Astrocyte of the spinal cord (primary cell): ENCODE results near the gene SEMA4B.
"Not testable (repeated sequence)": the region's sequence is repeated elsewhere in the genome, so short reads cannot be mapped to it uniquely, and the experiment has no call there.

ENCODE experiments used
- DNase-seq: peaks from one replicate; pipeline ENCODE4 v3.0.0; 2011; ENCODE audit warnings: low read depth, low spot score
- H3K4me3 ChIP-seq: 2 replicates; pipeline ENCODE4 v1.5.1; 2011; ENCODE audit warnings: low read depth, mild to moderate bottlenecking, low read length, moderate library complexity
- in situ Hi-C: cut with HindIII; loops from 2 replicates; pipeline ENCODE4 v1.10.0; 2017; ENCODE audit warnings: low sequenced_read_pairs
- TF ChIP-seq, protein P1 (sequence below): IDR thresholded peaks from 2 replicates; pipeline ENCODE4 v1.5.1; 2012; ENCODE audit warnings: low read depth, mild to moderate bottlenecking, low read length, inconsistent platforms

SEMA4B gene

DNA sequence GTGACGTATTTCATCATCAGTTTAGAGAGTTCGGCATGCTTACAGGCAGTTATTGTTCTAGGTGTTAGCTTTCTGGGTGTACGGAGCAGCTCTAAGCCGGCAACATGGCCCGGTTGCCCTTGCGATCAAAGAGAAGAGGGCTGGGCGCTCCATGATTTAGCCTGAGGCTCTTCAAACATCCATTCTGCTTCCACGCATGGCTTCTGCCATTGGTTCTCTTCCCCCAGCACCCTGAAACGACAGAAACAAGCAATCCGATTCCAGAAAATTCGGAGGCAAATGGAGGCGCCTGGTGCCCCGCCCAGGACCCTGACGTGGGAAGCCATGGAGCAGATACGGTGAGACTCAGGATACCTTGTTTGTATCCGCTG lies 64.9 kb downstream of the SEMA4B start:
- in situ Hi-C loops = no loop called here
- TF ChIP-seq, protein P1, sequence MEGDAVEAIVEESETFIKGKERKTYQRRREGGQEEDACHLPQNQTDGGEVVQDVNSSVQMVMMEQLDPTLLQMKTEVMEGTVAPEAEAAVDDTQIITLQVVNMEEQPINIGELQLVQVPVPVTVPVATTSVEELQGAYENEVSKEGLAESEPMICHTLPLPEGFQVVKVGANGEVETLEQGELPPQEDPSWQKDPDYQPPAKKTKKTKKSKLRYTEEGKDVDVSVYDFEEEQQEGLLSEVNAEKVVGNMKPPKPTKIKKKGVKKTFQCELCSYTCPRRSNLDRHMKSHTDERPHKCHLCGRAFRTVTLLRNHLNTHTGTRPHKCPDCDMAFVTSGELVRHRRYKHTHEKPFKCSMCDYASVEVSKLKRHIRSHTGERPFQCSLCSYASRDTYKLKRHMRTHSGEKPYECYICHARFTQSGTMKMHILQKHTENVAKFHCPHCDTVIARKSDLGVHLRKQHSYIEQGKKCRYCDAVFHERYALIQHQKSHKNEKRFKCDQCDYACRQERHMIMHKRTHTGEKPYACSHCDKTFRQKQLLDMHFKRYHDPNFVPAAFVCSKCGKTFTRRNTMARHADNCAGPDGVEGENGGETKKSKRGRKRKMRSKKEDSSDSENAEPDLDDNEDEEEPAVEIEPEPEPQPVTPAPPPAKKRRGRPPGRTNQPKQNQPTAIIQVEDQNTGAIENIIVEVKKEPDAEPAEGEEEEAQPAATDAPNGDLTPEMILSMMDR = no peak
- peak overlapping the region; percentile 91 for H3K4me3 ChIP-seq
- DNase-seq = no peak

GRCh38 chr15:90266485-90266884 lies 65.4 kb downstream of the SEMA4B start:
- no peak for DNase-seq
- TF ChIP-seq, protein P1 = no peak
- peak overlapping the region; percentile 91 for H3K4me3 ChIP-seq
- in situ Hi-C loops = no loop called here

DNA sequence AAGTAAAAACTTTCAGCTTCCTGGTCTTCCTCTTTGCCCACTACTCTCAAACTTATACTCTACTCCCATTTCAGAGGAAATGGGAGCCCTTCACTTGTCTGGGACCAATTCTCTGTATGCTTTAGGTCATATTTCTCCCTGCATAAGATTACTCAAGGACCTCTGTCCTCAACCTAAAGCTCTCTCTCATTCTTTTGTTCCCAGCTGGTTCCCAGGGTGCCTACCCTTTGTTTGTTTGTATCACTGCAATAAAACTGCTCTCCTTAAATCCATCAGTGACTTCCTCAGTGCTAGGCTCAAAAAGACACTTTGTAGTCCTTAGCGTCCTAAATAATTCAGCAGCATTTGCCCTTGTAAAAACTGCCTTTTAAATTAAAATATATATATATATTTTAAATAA lies 67.3 kb downstream of the SEMA4B start:
- in situ Hi-C loops = no loop called here
- no peak for DNase-seq
- TF ChIP-seq, protein P1 = no peak
- H3K4me3 ChIP-seq = no peak overlapping the region

GRCh38 chr15:90270502-90271150 lies 69.5 kb downstream of the SEMA4B start:
- TF ChIP-seq, protein P1 = no peak
- in situ Hi-C loops = no loop called here
- no peak for DNase-seq
- no peak overlapping the region for H3K4me3 ChIP-seq

DNA sequence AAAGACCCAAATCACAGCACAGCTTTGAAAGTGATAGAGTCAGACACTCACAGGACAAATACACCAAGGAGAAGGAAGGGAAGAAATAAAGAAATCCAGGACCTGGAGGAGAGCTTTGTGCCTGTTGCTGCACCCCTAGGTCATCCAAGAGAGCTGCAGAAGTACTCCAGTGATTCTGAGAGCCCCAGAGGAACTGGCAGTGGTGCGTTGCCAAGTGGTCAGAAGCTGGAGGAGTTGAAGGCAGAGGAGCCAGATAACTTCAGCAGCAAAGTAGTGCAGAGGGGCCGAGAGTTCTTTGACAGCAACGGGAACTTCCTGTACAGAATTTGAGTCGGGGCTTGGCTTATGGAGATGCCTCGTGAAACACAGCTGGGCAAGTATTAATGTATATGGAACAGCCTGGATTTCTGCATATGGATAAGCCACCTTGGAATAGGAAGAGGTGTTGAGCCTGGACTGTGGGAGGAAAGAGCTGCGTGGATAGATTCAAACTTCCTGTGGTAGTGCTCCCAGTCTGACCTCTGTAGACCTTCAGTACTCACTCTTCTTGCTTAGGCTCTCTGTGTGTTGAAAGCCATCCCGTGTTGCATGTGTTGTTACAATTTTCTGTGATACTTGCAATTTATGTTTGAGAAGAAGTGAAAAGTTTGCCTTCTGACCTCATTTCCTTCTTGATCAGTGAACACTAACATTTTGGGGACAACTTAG lies 70.5 kb downstream of the SEMA4B start:
- TF ChIP-seq, protein P1 = no peak
- no peak for DNase-seq
- no peak overlapping the region for H3K4me3 ChIP-seq
- in situ Hi-C loops = no loop called here

GRCh38 chr15:90278467-90278866 lies 77.3 kb downstream of the SEMA4B start:
- in situ Hi-C loops = not testable (repeated sequence)

More at GRCh38 chr15:90278467-90278866, 77.3 kb downstream of the SEMA4B start:
- DNase-seq, H3K4me3 ChIP-seq: not testable (repeated sequence)
